H9 (cell line): Measurements from ENCODE around the gene SLC25A41. TPM values are rescaled to one million over a fixed set of nuclear protein-coding genes. Genes with fewer than 3 reads are reported as not detected.

ENCODE experiments used
- DNase-seq: peaks from one replicate; pipeline ENCODE4 v3.0.0-alpha.2; 2017
- H2AFZ ChIP-seq: one replicate; pipeline ENCODE4 v1.6.1; 2013; ENCODE audit warnings: mild to moderate bottlenecking, low read length, control low read depth, moderate library complexity
- H2AK5ac ChIP-seq: 2 replicates; pipeline ENCODE4 v1.6.1; 2013; ENCODE audit warnings: low read length, control low read depth, mixed read lengths; ENCODE audit not compliant: insufficient read length
- H2BK120ac ChIP-seq: one replicate; pipeline ENCODE4 v1.6.1; 2013; ENCODE audit warnings: low read depth, mild to moderate bottlenecking, low read length, control low read depth, inconsistent platforms; ENCODE audit not compliant: poor library complexity, severe bottlenecking
- H2BK12ac ChIP-seq: 2 replicates; pipeline ENCODE4 v1.6.1; 2013; ENCODE audit warnings: low read length, control low read depth, mixed read lengths, low read depth; ENCODE audit not compliant: insufficient read length
- H2BK15ac ChIP-seq: 2 replicates; pipeline ENCODE4 v1.6.1; 2013; ENCODE audit warnings: low read depth, low read length, control low read depth
- H2BK20ac ChIP-seq: one replicate; pipeline ENCODE4 v1.6.1; 2013; ENCODE audit warnings: low read depth, mild to moderate bottlenecking, low read length, control low read depth, inconsistent platforms; ENCODE audit not compliant: poor library complexity, severe bottlenecking
- H2BK5ac ChIP-seq: 2 replicates; pipeline ENCODE4 v1.6.1; 2013; ENCODE audit warnings: low read length, control low read depth, mixed read lengths; ENCODE audit not compliant: insufficient read length
- H3K14ac ChIP-seq: 2 replicates; pipeline ENCODE4 v1.6.1; 2013; ENCODE audit warnings: low read length, control low read depth; ENCODE audit not compliant: insufficient read depth
- H3K18ac ChIP-seq: 2 replicates; pipeline ENCODE4 v1.6.1; 2013; ENCODE audit warnings: low read depth, mild to moderate bottlenecking, mixed read lengths, low read length, control low read depth; ENCODE audit not compliant: insufficient read length
- H3K23ac ChIP-seq: 2 replicates; pipeline ENCODE4 v1.6.1; 2013; ENCODE audit warnings: low read length, control low read depth, mixed read lengths, low read depth; ENCODE audit not compliant: insufficient read length
- H3K23me2 ChIP-seq: 2 replicates; pipeline ENCODE4 v1.6.1; 2013; ENCODE audit warnings: low read depth, mild to moderate bottlenecking, mixed read lengths, low read length, control low read depth; ENCODE audit not compliant: insufficient read length, poor library complexity, severe bottlenecking
- H3K27ac ChIP-seq: 2 replicates; pipeline ENCODE4 v1.5.1; 2013; ENCODE audit warnings: low read length, control low read depth, mixed read lengths, low read depth; ENCODE audit not compliant: insufficient read length
- H3K27me3 ChIP-seq: 2 replicates; pipeline ENCODE4 v1.6.1; 2013; ENCODE audit warnings: low read length, control low read depth, inconsistent platforms; ENCODE audit not compliant: insufficient read depth
- H3K4ac ChIP-seq: 2 replicates; pipeline ENCODE4 v1.6.1; 2013; ENCODE audit warnings: low read depth, mild to moderate bottlenecking, control low read depth, inconsistent platforms, low read length, moderate library complexity
- H3K4me1 ChIP-seq: 2 replicates; pipeline ENCODE4 v1.6.1; 2013; ENCODE audit warnings: low read length, control low read depth, inconsistent platforms; ENCODE audit not compliant: insufficient read depth
- H3K4me2 ChIP-seq: 2 replicates; pipeline ENCODE4 v1.6.1; 2013; ENCODE audit warnings: low read length, control low read depth, mixed read lengths; ENCODE audit not compliant: insufficient read length, insufficient read depth
- H3K56ac ChIP-seq: 2 replicates; pipeline ENCODE4 v1.6.1; 2013; ENCODE audit warnings: low read depth, mild to moderate bottlenecking, mixed read lengths, low read length, control low read depth; ENCODE audit not compliant: insufficient read length
- H3K79me1 ChIP-seq: 2 replicates; pipeline ENCODE4 v1.6.1; 2013; ENCODE audit warnings: low read depth, mild to moderate bottlenecking, moderate library complexity, low read length, control low read depth, inconsistent platforms; ENCODE audit not compliant: insufficient read depth, poor library complexity, severe bottlenecking
- H3K79me2 ChIP-seq: 2 replicates; pipeline ENCODE4 v1.6.1; 2013; ENCODE audit warnings: low read length, control low read depth, inconsistent platforms; ENCODE audit not compliant: insufficient read depth
- H3K9ac ChIP-seq: 2 replicates; pipeline ENCODE4 v1.6.1; 2013; ENCODE audit warnings: low read length, control low read depth, mixed read lengths; ENCODE audit not compliant: insufficient read length; ENCODE audit errors: extremely low read depth
- H3K9me3 ChIP-seq: one replicate; pipeline ENCODE4 v1.6.1; 2013; ENCODE audit warnings: low read depth, low read length, inconsistent platforms; ENCODE audit not compliant: control insufficient read depth
- H3T11ph ChIP-seq: one replicate; pipeline ENCODE4 v1.6.1; 2013; ENCODE audit warnings: mild to moderate bottlenecking, low read length, control low read depth, inconsistent platforms
- H4K20me1 ChIP-seq: one replicate; pipeline ENCODE4 v1.6.1; 2013; ENCODE audit not compliant: control insufficient read depth, insufficient read length, insufficient read depth
- H4K5ac ChIP-seq: 2 replicates; pipeline ENCODE4 v1.6.1; 2013; ENCODE audit warnings: low read depth, mild to moderate bottlenecking, mixed read lengths, low read length, control low read depth; ENCODE audit not compliant: insufficient read length
- H4K8ac ChIP-seq: replicated peaks from 2 replicates; pipeline ENCODE4 v1.6.1; 2013; ENCODE audit warnings: low read length, control low read depth, mixed read lengths, low read depth; ENCODE audit not compliant: insufficient read length
- H4K91ac ChIP-seq: 2 replicates; pipeline ENCODE4 v1.6.1; 2013; ENCODE audit warnings: low read depth, mild to moderate bottlenecking, moderate library complexity, mixed read lengths, low read length, control low read depth; ENCODE audit not compliant: insufficient read length
- H3K27ac Mint-ChIP-seq, 3 experiments: 2 replicates in 2 of 3; 3 replicates in 1 of 3; pipeline ENCODE4 v1.8.0; 2020 to 2021; ENCODE audit warnings: mixed read lengths in 3 of 3, mild to moderate bottlenecking in 1 of 3, moderate library complexity in 1 of 3
- H3K27me3 Mint-ChIP-seq: 2 replicates; pipeline ENCODE4 v1.8.0; 2021; ENCODE audit warnings: low read depth, mild to moderate bottlenecking, moderate library complexity, mixed read lengths
- H3K36me3 Mint-ChIP-seq, 3 experiments: 2 replicates in 2 of 3; 3 replicates in 1 of 3; pipeline ENCODE4 v1.8.0; 2020 to 2021; ENCODE audit warnings: low read depth in 3 of 3, mixed read lengths in 3 of 3; ENCODE audit not compliant: insufficient read depth in 1 of 3
- H3K4me1 Mint-ChIP-seq, 2 experiments: 2 replicates each; pipeline ENCODE4 v1.8.0; 2020; ENCODE audit warnings: mixed read lengths in 2 of 2
- H3K4me3 Mint-ChIP-seq, 2 experiments: 2 replicates in 1 of 2; 3 replicates in 1 of 2; pipeline ENCODE4 v1.8.0; 2020 to 2021; ENCODE audit warnings: mild to moderate bottlenecking in 2 of 2, mixed read lengths in 2 of 2, moderate library complexity in 1 of 2
- H3K9me3 Mint-ChIP-seq, 2 experiments: 2 replicates in 1 of 2; 3 replicates in 1 of 2; pipeline ENCODE4 v1.8.0; 2020; ENCODE audit warnings: mild to moderate bottlenecking in 2 of 2, mixed read lengths in 2 of 2, moderate library complexity in 1 of 2
- WGBS: extraction: QIAGEN DNeasy Blood & Tissue Kit; methylation state at CpG from one replicate; pipeline ENCODE4 v1.1.7; 2013; ENCODE audit warnings: missing lambda C conversion rate, low lambda C conversion rate, mixed read lengths; ENCODE audit not compliant: insufficient read length; ENCODE audit errors: extremely low coverage; 5-methylcytosine and 5-hydroxymethylcytosine counted together
- total RNA-seq: library from RNA; stranded (reverse); gene quantifications from 2 replicates; pipeline ENCODE4 v1.2.1, GENCODE V29; 2021
- TF ChIP-seq, protein P1 (sequence below): fragments of 200-600 bp; sonication (generic); conservative IDR thresholded peaks from 3 replicates; pipeline ENCODE4 v1.8.0; 2021; ENCODE audit warnings: antibody characterized with exemption, mild to moderate bottlenecking

Gene SLC25A41
- total RNA-seq, 1 experiment from 2014 or later, result 0.20 TPM

DNA sequence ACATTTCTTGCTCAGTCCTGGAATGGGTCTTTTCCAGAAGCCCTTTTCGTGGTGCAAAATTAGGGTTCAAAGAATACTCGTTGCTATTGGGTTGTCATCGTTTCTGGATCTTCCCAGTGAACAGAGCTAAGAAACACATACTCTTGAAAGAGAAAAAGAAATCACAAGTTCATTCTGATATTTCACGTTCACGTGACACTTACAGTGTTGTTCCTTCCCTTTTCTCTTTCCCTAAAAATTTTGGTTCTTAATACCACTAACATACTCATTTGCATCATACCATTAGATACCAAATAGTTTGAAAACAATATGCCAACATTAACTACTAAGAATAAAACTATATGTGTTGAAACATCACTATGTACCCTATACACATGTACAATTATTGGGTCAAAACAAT, 27.2 kb downstream of the SLC25A41 start:
- no peak overlapping the region for H3K14ac ChIP-seq

More for the DNA sequence above, 27.2 kb downstream of the SLC25A41 start:
- Histone ChIP-seq H3T11ph (no peak overlapping the region), H3K18ac (no peak overlapping the region), H3K9ac (no peak overlapping the region), H3K4me2 (no peak overlapping the region), H2BK15ac (no peak overlapping the region), H3K79me2 (no peaks in the 10 kb centered on the region), H2BK5ac (no peak overlapping the region), H3K9me3 (no peaks in the 10 kb centered on the region), H4K20me1 (no peaks in the 10 kb centered on the region), H3K56ac (no peak overlapping the region), H3K27ac (no peak overlapping the region), H4K5ac (no peak overlapping the region), H3K27me3 (no peaks in the 10 kb centered on the region), H4K91ac (no peak overlapping the region), H3K4ac (no peak overlapping the region), H2BK20ac (no peak overlapping the region), H4K8ac (no peak overlapping the region), H3K4me1 (no peaks in the 10 kb centered on the region), H3K23me2 (no peaks in the 10 kb centered on the region), H2BK120ac (no peak overlapping the region), H2AFZ (no peak overlapping the region), H3K79me1 (no peaks in the 10 kb centered on the region), H2AK5ac (no peak overlapping the region), H2BK12ac (no peak overlapping the region), H3K23ac (no peak overlapping the region)
- WGBS, result no CpG with 5 or more reads among the region's 5 CpGs
- Mint-ChIP-seq H3K4me1 (no peaks in the 10 kb centered on the region), H3K9me3 (no peaks in the 10 kb centered on the region), H3K4me3 (no peak overlapping the region), H3K36me3 (no peaks in the 10 kb centered on the region), H3K27ac (no peak overlapping the region), H3K27me3 (no peaks in the 10 kb centered on the region; the same call in 1 of the 2 replicates)
- TF ChIP-seq, protein P1, sequence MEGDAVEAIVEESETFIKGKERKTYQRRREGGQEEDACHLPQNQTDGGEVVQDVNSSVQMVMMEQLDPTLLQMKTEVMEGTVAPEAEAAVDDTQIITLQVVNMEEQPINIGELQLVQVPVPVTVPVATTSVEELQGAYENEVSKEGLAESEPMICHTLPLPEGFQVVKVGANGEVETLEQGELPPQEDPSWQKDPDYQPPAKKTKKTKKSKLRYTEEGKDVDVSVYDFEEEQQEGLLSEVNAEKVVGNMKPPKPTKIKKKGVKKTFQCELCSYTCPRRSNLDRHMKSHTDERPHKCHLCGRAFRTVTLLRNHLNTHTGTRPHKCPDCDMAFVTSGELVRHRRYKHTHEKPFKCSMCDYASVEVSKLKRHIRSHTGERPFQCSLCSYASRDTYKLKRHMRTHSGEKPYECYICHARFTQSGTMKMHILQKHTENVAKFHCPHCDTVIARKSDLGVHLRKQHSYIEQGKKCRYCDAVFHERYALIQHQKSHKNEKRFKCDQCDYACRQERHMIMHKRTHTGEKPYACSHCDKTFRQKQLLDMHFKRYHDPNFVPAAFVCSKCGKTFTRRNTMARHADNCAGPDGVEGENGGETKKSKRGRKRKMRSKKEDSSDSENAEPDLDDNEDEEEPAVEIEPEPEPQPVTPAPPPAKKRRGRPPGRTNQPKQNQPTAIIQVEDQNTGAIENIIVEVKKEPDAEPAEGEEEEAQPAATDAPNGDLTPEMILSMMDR, result no peak
- no peak for DNase-seq
